Measurements from ENCODE around the gene ADGRL3.

DNA sequence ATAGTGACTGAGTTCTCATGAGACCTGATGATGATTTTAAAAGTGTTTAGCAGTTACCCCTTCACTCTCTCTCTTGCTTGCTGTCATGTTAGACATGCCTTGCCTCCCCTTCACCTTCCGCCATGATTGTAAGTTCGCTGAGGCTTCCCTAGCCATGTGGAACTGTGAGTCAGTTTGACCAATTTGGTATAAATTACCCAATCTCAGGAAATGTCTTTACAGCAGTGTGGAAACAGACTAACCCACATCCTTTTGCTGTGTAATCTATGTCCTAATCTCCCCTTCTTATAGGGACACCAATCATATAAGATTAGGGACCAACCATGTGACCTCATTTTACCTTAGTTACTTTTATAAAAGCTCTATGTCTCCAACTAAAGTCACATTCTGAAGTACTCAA lies 677.8 kb downstream of the ADGRL3 start:
- TF ChIP-seq, protein P1, sequence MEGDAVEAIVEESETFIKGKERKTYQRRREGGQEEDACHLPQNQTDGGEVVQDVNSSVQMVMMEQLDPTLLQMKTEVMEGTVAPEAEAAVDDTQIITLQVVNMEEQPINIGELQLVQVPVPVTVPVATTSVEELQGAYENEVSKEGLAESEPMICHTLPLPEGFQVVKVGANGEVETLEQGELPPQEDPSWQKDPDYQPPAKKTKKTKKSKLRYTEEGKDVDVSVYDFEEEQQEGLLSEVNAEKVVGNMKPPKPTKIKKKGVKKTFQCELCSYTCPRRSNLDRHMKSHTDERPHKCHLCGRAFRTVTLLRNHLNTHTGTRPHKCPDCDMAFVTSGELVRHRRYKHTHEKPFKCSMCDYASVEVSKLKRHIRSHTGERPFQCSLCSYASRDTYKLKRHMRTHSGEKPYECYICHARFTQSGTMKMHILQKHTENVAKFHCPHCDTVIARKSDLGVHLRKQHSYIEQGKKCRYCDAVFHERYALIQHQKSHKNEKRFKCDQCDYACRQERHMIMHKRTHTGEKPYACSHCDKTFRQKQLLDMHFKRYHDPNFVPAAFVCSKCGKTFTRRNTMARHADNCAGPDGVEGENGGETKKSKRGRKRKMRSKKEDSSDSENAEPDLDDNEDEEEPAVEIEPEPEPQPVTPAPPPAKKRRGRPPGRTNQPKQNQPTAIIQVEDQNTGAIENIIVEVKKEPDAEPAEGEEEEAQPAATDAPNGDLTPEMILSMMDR (IDR thresholded peaks at IDR 0.05; ENCODE audit: insufficient read depth, low read depth, low read length): no peak
- no peak for TF ChIP-seq EZH2 (IDR thresholded peaks at IDR 0.05; ENCODE audit: insufficient read depth, low read length)
